HG03565 (cell line): ENCODE measurements around the gene UBE2L6.

Source experiments
- ATAC-seq: cut with Tn5 transposase; IDR thresholded peaks from one replicate; pipeline ENCODE4 v1.9.1; 2021; ENCODE audit warnings: mild to moderate bottlenecking, moderate library complexity; ENCODE audit not compliant: unreplicated experiment

The UBE2L6 gene

DNA sequence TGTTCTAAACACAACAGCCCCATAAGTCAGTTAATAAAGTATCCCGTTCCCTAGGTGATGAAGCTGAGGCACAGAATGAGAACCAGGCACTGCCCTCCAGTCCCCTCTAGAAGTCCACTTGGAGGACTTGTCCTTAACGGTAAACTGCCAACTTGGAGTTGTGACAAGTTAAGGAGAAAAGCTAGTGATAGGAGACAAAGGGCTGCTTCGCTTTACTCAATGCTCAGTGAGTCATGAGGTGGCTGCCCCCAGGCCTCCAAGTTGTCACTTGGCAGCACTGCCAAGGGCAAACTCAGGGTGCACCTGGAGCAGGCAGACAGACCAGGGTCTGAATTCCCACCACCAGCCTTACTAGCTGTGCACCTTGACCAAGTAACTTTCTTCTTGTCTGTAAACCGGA is 65.5 kb downstream of the UBE2L6 start:
- no peak for ATAC-seq
